CD4-positive, alpha-beta memory T cell (primary cell): ENCODE results near the gene DPH1. TPM values are rescaled to one million over a fixed set of nuclear protein-coding genes. Genes with fewer than 3 reads are reported as not detected.
A peak's percentile ranks its signal among the peaks of the same experiment; 100 is the strongest.

Experiments used
- CTCF ChIA-PET: fragments of 350-600 bp; sonication (Branson Sonifier 250); formaldehyde crosslinking; loops from one replicate; lab custom pipeline; 2021; ENCODE audit warnings: inconsistent platforms; ENCODE audit not compliant: partially characterized antibody; lab: Charles Lee
- POLR2A ChIA-PET: fragments of 350-600 bp; sonication (Branson Sonifier 250); formaldehyde crosslinking; loops from one replicate; lab custom pipeline; 2021; ENCODE audit not compliant: partially characterized antibody; lab: Charles Lee
- DNase-seq, 5 donors: peaks; one replicate each; pipeline versions ENCODE4 v3.0.0 to v3.0.0-alpha.2; 2020 to 2022; ENCODE audit warnings: mixed read lengths in 1 of 5
- H3K27ac ChIP-seq: one replicate; pipeline ENCODE4 v1.7.0; 2013; ENCODE audit warnings: low read depth, low read length
- H3K27me3 ChIP-seq: 2 replicates; pipeline ENCODE4 v1.7.0; 2013; ENCODE audit warnings: mild to moderate bottlenecking, low read length, moderate library complexity; ENCODE audit not compliant: insufficient read depth
- H3K36me3 ChIP-seq: 2 replicates; pipeline ENCODE4 v1.7.0; 2013; ENCODE audit warnings: mild to moderate bottlenecking, low read length, moderate library complexity; ENCODE audit not compliant: insufficient read depth
- H3K4me1 ChIP-seq: 2 replicates; pipeline ENCODE4 v1.7.0; 2013; ENCODE audit warnings: mild to moderate bottlenecking, low read length, moderate library complexity; ENCODE audit not compliant: insufficient read depth
- H3K4me3 ChIP-seq, 2 donors: one replicate each; pipeline ENCODE4 v1.7.0; 2013; ENCODE audit warnings: low read length in 2 of 2, mild to moderate bottlenecking in 1 of 2
- H3K9me3 ChIP-seq, 2 donors: one replicate each; pipeline ENCODE4 v1.7.0; 2013; ENCODE audit warnings: low read length in 2 of 2, control low read depth in 1 of 2; ENCODE audit not compliant: control insufficient read depth in 1 of 2
- H3K27ac Mint-ChIP-seq, 7 donors: one replicate each; pipeline ENCODE4 v1.8.0; 2020 to 2021; ENCODE audit warnings: mixed read lengths in 7 of 7, mild to moderate bottlenecking in 6 of 7, inconsistent platforms in 3 of 7, moderate library complexity in 3 of 7
- H3K27me3 Mint-ChIP-seq, 2 donors: one replicate each; pipeline ENCODE4 v1.8.0; 2020 to 2021; ENCODE audit warnings: mixed read lengths in 2 of 2
- H3K36me3 Mint-ChIP-seq, 2 donors: one replicate each; pipeline ENCODE4 v1.8.0; 2020 to 2021; ENCODE audit warnings: mixed read lengths in 2 of 2, inconsistent platforms in 1 of 2, mild to moderate bottlenecking in 1 of 2
- H3K4me1 Mint-ChIP-seq, 4 donors: one replicate each; pipeline ENCODE4 v1.8.0; 2020 to 2021; ENCODE audit warnings: mixed read lengths in 4 of 4, mild to moderate bottlenecking in 1 of 4
- H3K4me3 Mint-ChIP-seq, 8 donors: one replicate each; pipeline ENCODE4 v1.8.0; 2020 to 2021; ENCODE audit warnings: mixed read lengths in 8 of 8, mild to moderate bottlenecking in 7 of 8, moderate library complexity in 6 of 8, inconsistent platforms in 3 of 8
- H3K9me3 Mint-ChIP-seq, 8 donors: one replicate each; pipeline ENCODE4 v1.8.0; 2020 to 2021; ENCODE audit warnings: mixed read lengths in 8 of 8, mild to moderate bottlenecking in 5 of 8, inconsistent platforms in 3 of 8, moderate library complexity in 1 of 8
- intact Hi-C: fragments of 100-400 bp; cut with micrococcal nuclease; formaldehyde crosslinking; loops from one replicate; pipeline ENCODE4 v1.15.1; 2023
- polyA plus RNA-seq, 2 donors: library from polyadenylated mRNA; unstranded; fragments of 300-500 nt; fragmentation: Illumina TruSeq; gene quantifications; one replicate each; pipeline ENCODE4 v1.2.3, GENCODE V29; 2021
- total RNA-seq, 2 experiments: library from RNA; stranded (reverse); gene quantifications; one replicate each; pipeline ENCODE4 v1.2.3, GENCODE V29; 2021

The DPH1 gene
- total and polyA plus RNA-seq, 4 experiments from 2014 or later = 30.8 to 95.8 (median 58.2) TPM

DNA sequence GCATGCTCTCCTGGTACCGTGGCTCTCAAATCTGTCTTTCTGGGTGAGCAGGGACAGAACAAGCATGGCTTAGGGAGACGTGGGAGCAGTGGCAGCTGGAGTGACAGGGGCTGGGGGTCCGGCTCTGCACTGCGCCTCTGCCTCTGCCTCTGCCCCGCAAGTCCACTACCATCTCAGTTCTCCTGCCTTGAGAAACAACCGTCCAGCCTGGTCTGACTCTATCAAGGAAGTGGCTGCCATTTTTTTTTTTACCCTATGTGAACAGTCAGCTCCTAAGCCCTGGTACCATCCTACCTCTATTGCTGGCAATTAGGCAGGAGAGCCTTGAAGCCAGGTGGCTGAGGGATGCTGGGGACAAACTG is 41.1 kb downstream of the DPH1 start:
- H3K36me3 ChIP-seq = peaks cover 17% of the 10 kb centered on the region
- CTCF ChIA-PET = no interaction called here
- Mint-ChIP-seq H3K36me3 (peaks cover 55 to 60% of the 10 kb centered on the region in 2 donors), H3K4me3 (peak overlapping the region in 2 of 8 donors; percentile 6 to 31), H3K9me3 (no peaks in the 10 kb centered on the region), H3K27me3 (no peaks in the 10 kb centered on the region), H3K27ac (peak overlapping the region in 4 of 7 donors; percentile 42 to 80 (median 64)), H3K4me1 (peaks cover 9 to 25% (median 18%) of the 10 kb centered on the region in 4 donors)
- no peak overlapping the region for H3K4me3 ChIP-seq
- intact Hi-C loops = no loop called here
- H3K4me1 ChIP-seq = peaks cover 21% of the 10 kb centered on the region
- POLR2A ChIA-PET = interaction anchor here (0.9 to 1.9 kb wide), 2 partner anchors 11 to 19 kb away, joined by 3 to 8 read pairs; no protein-coding TSS in a partner anchor
- no peak overlapping the region for H3K27ac ChIP-seq
- no peaks in the 10 kb centered on the region for H3K9me3 ChIP-seq
- H3K27me3 ChIP-seq = no peaks in the 10 kb centered on the region
- no peak for DNase-seq

- CTCF ChIA-PET = interaction anchor here (1.3 kb wide), 1 partner anchor 17 kb away, joined by 3 read pairs; no protein-coding TSS in a partner anchor
Measured at GRCh38 chr17:2071455-2072281, 41.7 kb downstream of the DPH1 start.

DNA sequence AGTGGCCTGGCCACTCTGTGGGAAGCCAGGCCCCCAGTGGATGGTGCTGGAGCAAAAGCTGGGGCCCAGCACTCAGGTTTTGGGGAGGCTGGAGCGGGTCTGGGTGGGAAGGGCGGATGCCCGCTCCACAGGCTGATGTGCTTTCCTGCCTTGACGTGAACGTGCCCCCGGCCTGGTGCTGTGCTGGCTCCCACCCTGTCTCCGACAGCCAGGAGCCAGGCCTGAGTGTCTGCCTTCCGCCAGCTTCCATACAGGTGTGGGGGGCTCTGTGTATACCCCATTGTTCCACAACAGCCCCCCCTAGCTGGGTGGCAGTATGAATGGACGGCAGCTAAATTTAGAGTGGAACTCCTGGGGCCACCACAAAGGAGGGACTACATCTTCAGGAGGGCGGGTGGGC is 45.0 kb downstream of the DPH1 start:
- Mint-ChIP-seq H3K4me3 (no peak overlapping the region), H3K9me3 (no peaks in the 10 kb centered on the region), H3K36me3 (peaks cover 50 to 59% of the 10 kb centered on the region in 2 donors), H3K27me3 (peaks cover 0 to 1% of the 10 kb centered on the region in 2 donors), H3K4me1 (peaks cover 9 to 19% (median 12%) of the 10 kb centered on the region in 4 donors), H3K27ac (no peak overlapping the region)
- CTCF ChIA-PET = no interaction called here
- H3K36me3 ChIP-seq = peaks cover 27% of the 10 kb centered on the region
- H3K4me1 ChIP-seq = peaks cover 13% of the 10 kb centered on the region
- H3K27ac ChIP-seq = no peak overlapping the region
- no peaks in the 10 kb centered on the region for H3K27me3 ChIP-seq
- no peak overlapping the region for H3K4me3 ChIP-seq
- intact Hi-C loops = no loop called here
- POLR2A ChIA-PET = no interaction called here
- no peak for DNase-seq
- no peaks in the 10 kb centered on the region for H3K9me3 ChIP-seq

More at GRCh38 chr17:2071455-2072281, 41.7 kb downstream of the DPH1 start:
- DNase-seq = no peak
- no peak overlapping the region for H3K27ac ChIP-seq
- no peaks in the 10 kb centered on the region for H3K27me3 ChIP-seq
- no peaks in the 10 kb centered on the region for H3K9me3 Mint-ChIP-seq
- intact Hi-C loops = no loop called here
- H3K4me3 Mint-ChIP-seq = no peak overlapping the region
- peak overlapping the region in 1 of 7 donors; percentile 82 for H3K27ac Mint-ChIP-seq
- peaks cover 21% of the 10 kb centered on the region for H3K4me1 ChIP-seq
- peaks cover 23% of the 10 kb centered on the region for H3K36me3 ChIP-seq
- no peaks in the 10 kb centered on the region for H3K27me3 Mint-ChIP-seq
- peaks cover 9 to 25% (median 17%) of the 10 kb centered on the region in 4 donors for H3K4me1 Mint-ChIP-seq
- H3K4me3 ChIP-seq = no peak overlapping the region
- POLR2A ChIA-PET = interaction anchor here (0.6 to 1.9 kb wide), 3 partner anchors 11 to 174 kb away, joined by 3 to 8 read pairs (median 3); no protein-coding TSS in a partner anchor
- H3K36me3 Mint-ChIP-seq = peaks cover 52 to 58% of the 10 kb centered on the region in 2 donors
- H3K9me3 ChIP-seq = no peaks in the 10 kb centered on the region

- H3K4me1 ChIP-seq = peaks cover 7% of the 10 kb centered on the region
- no peaks in the 10 kb centered on the region for H3K27me3 ChIP-seq
- no peak for DNase-seq
- no peaks in the 10 kb centered on the region for H3K9me3 Mint-ChIP-seq
- H3K9me3 ChIP-seq = no peaks in the 10 kb centered on the region
- ChIA-PET POLR2A (no interaction called here), CTCF (no interaction called here)
- no peak overlapping the region for H3K27ac Mint-ChIP-seq
- no peak overlapping the region for H3K4me3 Mint-ChIP-seq
- intact Hi-C loops = no loop called here
- H3K4me1 Mint-ChIP-seq = peaks cover 6 to 14% (median 9%) of the 10 kb centered on the region in 4 donors
- peaks cover 27% of the 10 kb centered on the region for H3K36me3 ChIP-seq
- no peak overlapping the region for H3K27ac ChIP-seq
- H3K27me3 Mint-ChIP-seq = peaks cover 0 to 1% of the 10 kb centered on the region in 2 donors
- H3K4me3 ChIP-seq = no peak overlapping the region
- H3K36me3 Mint-ChIP-seq = peaks cover 49 to 62% of the 10 kb centered on the region in 2 donors
Measured at GRCh38 chr17:2075336-2076086, 45.6 kb downstream of the DPH1 start.

DNA sequence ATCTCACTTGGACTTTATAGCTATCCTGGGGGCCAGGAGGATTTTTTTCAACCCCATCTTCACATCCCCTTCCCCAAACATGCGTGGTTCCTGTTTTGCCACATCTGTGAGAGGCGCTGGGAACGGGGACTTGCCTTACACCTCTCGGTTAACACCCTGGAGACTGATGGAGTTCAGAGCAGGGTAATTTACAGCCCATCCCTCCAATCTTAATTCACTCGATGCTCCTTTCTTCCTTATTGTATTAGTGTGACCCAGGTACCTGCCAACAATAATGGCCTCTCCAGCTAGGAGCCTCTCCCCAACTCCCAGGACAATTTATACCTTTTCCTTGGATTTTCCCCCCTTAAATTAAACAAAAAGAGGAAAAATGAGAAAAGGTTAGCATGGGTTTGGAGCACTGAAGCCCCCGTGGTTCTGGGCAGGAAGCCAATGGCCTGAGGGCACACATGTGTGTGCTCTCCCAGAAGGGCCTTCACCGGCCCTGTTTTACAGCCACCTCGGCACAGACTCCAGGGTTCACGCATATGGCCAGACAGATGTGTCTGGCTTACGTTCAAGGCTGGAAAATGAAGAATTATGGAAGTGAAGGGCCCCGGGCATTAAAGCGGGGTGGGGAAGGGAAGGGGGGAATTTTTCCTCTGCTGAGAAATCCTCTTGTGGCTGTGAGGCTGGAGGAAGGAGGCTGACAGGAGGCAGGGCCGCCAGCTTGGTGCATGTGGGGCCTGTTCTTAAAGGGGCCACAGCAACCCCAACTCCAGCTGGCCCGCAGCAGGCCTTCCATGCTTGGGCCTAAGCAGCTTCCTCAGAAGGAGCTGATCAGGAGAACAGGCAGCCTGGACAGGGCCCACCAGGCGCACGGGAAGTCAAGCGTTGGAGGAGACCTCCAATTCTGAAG is 46.4 kb downstream of the DPH1 start:
- Mint-ChIP-seq H3K36me3 (peaks cover 49 to 60% of the 10 kb centered on the region in 2 donors), H3K4me3 (no peak overlapping the region), H3K9me3 (no peaks in the 10 kb centered on the region), H3K4me1 (peaks cover 0 to 6% (median 2%) of the 10 kb centered on the region in 4 donors), H3K27me3 (peaks cover 0 to 1% of the 10 kb centered on the region in 2 donors), H3K27ac (no peak overlapping the region)
- intact Hi-C loops = no loop called here
- ChIA-PET POLR2A (no interaction called here), CTCF (interaction anchor here (1.0 kb wide), 1 partner anchor 161 kb away, joined by 3 read pairs; no protein-coding TSS in a partner anchor)
- Histone ChIP-seq H3K4me3 (no peak overlapping the region), H3K36me3 (peaks cover 32% of the 10 kb centered on the region), H3K4me1 (no peaks in the 10 kb centered on the region), H3K27ac (no peak overlapping the region), H3K9me3 (no peaks in the 10 kb centered on the region), H3K27me3 (no peaks in the 10 kb centered on the region)
- no peak for DNase-seq

DNA sequence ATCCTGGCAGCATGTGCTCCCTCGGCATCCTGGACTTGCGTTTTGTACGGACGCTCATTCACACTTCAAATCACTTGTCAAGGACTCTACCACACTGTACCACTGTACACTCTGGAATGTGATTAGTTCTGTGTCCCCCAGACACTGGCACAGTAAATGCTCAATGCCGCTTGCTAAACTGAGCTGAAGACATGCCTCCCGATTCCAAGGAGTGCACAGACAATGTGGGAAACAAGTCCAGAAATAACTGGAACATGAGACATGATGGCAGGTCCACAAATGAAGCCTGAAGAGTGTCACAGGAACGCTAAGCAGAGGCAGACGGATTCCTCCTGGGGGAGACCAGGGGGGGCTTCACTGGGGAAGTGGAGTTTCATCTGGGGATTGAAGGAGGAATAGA is 47.1 kb downstream of the DPH1 start:
- intact Hi-C loops = no loop called here
- H3K27me3 ChIP-seq = no peaks in the 10 kb centered on the region
- peaks cover 40% of the 10 kb centered on the region for H3K36me3 ChIP-seq
- ChIA-PET CTCF (interaction anchor here (1.0 kb wide), 1 partner anchor 161 kb away, joined by 3 read pairs; no protein-coding TSS in a partner anchor), POLR2A (no interaction called here)
- DNase-seq = no peak
- Mint-ChIP-seq H3K36me3 (peaks cover 51 to 65% of the 10 kb centered on the region in 2 donors), H3K4me3 (no peak overlapping the region), H3K4me1 (peaks cover 2 to 5% (median 3%) of the 10 kb centered on the region in 4 donors), H3K9me3 (no peaks in the 10 kb centered on the region), H3K27me3 (peaks cover 0 to 1% of the 10 kb centered on the region in 2 donors), H3K27ac (no peak overlapping the region)
- H3K4me1 ChIP-seq = no peaks in the 10 kb centered on the region
- no peak overlapping the region for H3K27ac ChIP-seq
- H3K4me3 ChIP-seq = no peak overlapping the region
- H3K9me3 ChIP-seq = no peaks in the 10 kb centered on the region
